NT2/D1 (cell line): ENCODE results near the gene MPRIP.

ENCODE experiments used
- SUZ12 ChIP-seq: IDR thresholded peaks from 2 replicates; pipeline ENCODE4 v1.6.1; 2011; ENCODE audit not compliant: insufficient read length, insufficient read depth; ENCODE audit errors: extremely low read depth
- YY1 ChIP-seq: IDR thresholded peaks from 2 replicates; pipeline ENCODE4 v1.6.1; 2011; ENCODE audit not compliant: insufficient read length, insufficient read depth
- ZNF274 ChIP-seq: IDR thresholded peaks from 2 replicates; pipeline ENCODE4 v1.6.1; 2011; ENCODE audit warnings: mild to moderate bottlenecking, low read depth, low read length

DNA sequence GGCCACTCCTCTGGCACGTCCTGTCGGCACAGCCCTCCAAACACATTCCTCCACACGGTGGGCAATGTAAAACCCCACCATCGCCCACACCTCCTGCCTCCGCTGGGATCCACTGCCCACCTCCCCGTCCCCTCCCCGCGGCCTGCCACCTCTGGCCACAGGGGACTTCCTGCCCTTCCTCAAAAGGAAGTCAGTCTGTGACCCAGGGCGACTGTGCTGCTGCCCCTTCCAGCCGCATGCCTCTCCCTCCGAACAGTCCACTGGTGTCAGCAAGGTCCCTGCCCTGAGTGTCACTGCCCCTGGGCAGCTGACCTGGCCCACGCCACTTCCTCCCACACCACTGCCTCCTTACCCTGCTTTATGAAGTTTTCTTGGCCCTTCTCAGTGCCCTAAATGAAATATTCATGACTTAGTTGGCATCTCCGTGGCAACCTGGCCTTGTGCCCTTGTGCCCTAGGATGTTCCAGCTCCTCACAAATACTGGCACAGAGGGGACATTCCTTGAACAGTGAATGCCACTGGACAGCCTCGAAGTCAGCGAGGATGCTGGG is 161.9 kb downstream of the MPRIP start:
- TF ChIP-seq SUZ12 (no peak), ZNF274 (no peak), YY1 (no peak)
